ENCODE measurements around the gene EEF2KMT.
"Not testable (repeated sequence)": the region's sequence is repeated elsewhere in the genome, so short reads cannot be mapped to it uniquely, and the experiment has no call there.

- not testable (repeated sequence) for TF ChIP-seq CTCF (IDR thresholded peaks at IDR 0.05 in 8 of 11, conservative IDR thresholded peaks at IDR 0.05 in 3 of 11); POLR2AphosphoS5 (IDR thresholded peaks at IDR 0.05); POLR2A (IDR thresholded peaks at IDR 0.05)
These were observed 37.3 kb upstream of the EEF2KMT start for GRCh38 chr16:5134739-5135452.
